Neural progenitor cell (in vitro differentiated cells): ENCODE measurements around the gene ELMO1.

Experiments
- EZH2 ChIP-seq: fragments of 200-600 bp; sonication (generic); IDR thresholded peaks from 2 replicates; pipeline ENCODE4 v1.6.1; 2017; ENCODE audit warnings: antibody characterized with exemption, mild to moderate bottlenecking, moderate library complexity
- EZH2phosphoT487 ChIP-seq: fragments of 200-600 bp; sonication (generic); IDR thresholded peaks from 2 replicates; pipeline ENCODE4 v1.6.1; 2017; ENCODE audit warnings: antibody characterized with exemption
- TF ChIP-seq, protein P1 (sequence below): fragments of 200-600 bp; sonication (generic); IDR thresholded peaks from 2 replicates; pipeline ENCODE4 v1.5.1; 2017; ENCODE audit warnings: antibody characterized with exemption, mild to moderate bottlenecking

DNA sequence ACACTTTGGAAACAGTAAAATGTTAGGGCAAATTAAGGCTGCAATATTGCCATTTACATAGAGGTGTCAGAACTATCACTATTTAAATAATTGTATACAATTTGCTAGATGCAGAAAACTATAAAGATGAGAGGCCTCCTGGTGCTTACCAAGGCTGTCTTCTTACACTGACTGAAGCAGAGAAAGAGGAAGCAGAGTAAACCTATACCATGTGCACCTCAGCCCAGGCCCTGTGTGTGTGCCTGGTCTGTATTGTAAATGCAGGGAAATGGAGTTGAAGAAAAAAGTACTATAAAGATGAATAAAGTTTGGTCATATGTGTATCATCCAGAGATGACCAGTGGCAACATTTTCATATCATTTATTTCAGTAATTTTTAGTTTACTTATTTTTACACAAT is 29.2 kb downstream of the ELMO1 start:
- TF ChIP-seq, protein P1, sequence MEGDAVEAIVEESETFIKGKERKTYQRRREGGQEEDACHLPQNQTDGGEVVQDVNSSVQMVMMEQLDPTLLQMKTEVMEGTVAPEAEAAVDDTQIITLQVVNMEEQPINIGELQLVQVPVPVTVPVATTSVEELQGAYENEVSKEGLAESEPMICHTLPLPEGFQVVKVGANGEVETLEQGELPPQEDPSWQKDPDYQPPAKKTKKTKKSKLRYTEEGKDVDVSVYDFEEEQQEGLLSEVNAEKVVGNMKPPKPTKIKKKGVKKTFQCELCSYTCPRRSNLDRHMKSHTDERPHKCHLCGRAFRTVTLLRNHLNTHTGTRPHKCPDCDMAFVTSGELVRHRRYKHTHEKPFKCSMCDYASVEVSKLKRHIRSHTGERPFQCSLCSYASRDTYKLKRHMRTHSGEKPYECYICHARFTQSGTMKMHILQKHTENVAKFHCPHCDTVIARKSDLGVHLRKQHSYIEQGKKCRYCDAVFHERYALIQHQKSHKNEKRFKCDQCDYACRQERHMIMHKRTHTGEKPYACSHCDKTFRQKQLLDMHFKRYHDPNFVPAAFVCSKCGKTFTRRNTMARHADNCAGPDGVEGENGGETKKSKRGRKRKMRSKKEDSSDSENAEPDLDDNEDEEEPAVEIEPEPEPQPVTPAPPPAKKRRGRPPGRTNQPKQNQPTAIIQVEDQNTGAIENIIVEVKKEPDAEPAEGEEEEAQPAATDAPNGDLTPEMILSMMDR, result no peak
- no peak for TF ChIP-seq EZH2
- no peak for TF ChIP-seq EZH2phosphoT487
